ENCODE measurements around the gene CCDC102B. TPM values are rescaled to one million over a fixed set of nuclear protein-coding genes. Genes with fewer than 3 reads are reported as not detected.
"Not testable (repeated sequence)": the region's sequence is repeated elsewhere in the genome, so short reads cannot be mapped to it uniquely, and the experiment has no call there.

Gene CCDC102B
- total RNA-seq, 2 donors from 2014 or later: 10.6 to 24.6 TPM

- TF ChIP-seq CTCF (IDR thresholded peaks at IDR 0.05): no peak
Observed at GRCh38 chr18:68861365-68861764, 63.5 kb downstream of the CCDC102B start.

GRCh38 chr18:68865021-68865420, 67.1 kb downstream of the CCDC102B start:
- no peak for ATAC-seq (ENCODE audit: insufficient number of reproducible peaks, low FRiP score, low read depth)
- no peak for TF ChIP-seq CTCF (IDR thresholded peaks at IDR 0.05)

More at GRCh38 chr18:68861365-68861764, 63.5 kb downstream of the CCDC102B start:
- H3K36me3 ChIP-seq: no peaks in the 10 kb centered on the region
- no peaks in the 10 kb centered on the region for H3K27me3 ChIP-seq (replicated peaks; ENCODE audit: insufficient read depth)
- H3K4me1 ChIP-seq (ENCODE audit: control insufficient read depth in 1 of 2, low read depth in 2 of 2): no peaks in the 10 kb centered on the region
- no peaks in the 10 kb centered on the region for H3K9me3 ChIP-seq
- DNase-seq (ENCODE audit: low spot score) (no peak), ATAC-seq (ENCODE audit: insufficient number of reproducible peaks, low FRiP score, low read depth) (no peak)
- H3K27ac ChIP-seq: no peak overlapping the region
- no peak overlapping the region for H3K4me3 ChIP-seq

GRCh38 chr18:68865503-68865902, 67.6 kb downstream of the CCDC102B start:
- no peaks in the 10 kb centered on the region for H3K4me1 ChIP-seq (ENCODE audit: control insufficient read depth in 1 of 2, low read depth in 2 of 2)
- no peaks in the 10 kb centered on the region for H3K36me3 ChIP-seq
- DNase-seq (ENCODE audit: low spot score) (no peak), ATAC-seq (ENCODE audit: insufficient number of reproducible peaks, low FRiP score, low read depth) (no peak)
- no peak for TF ChIP-seq CTCF (IDR thresholded peaks at IDR 0.05)
- H3K4me3 ChIP-seq: no peak overlapping the region
- no peak overlapping the region for H3K27ac ChIP-seq
- H3K27me3 ChIP-seq (replicated peaks; ENCODE audit: insufficient read depth): no peaks in the 10 kb centered on the region
- no peaks in the 10 kb centered on the region for H3K9me3 ChIP-seq

More at GRCh38 chr18:68865021-68865420, 67.1 kb downstream of the CCDC102B start:
- Histone ChIP-seq H3K36me3 (no peaks in the 10 kb centered on the region), H3K4me3 (no peak overlapping the region), H3K9me3 (no peaks in the 10 kb centered on the region), H3K27me3 (replicated peaks; ENCODE audit: insufficient read depth) (no peaks in the 10 kb centered on the region), H3K27ac (no peak overlapping the region), H3K4me1 (ENCODE audit: control insufficient read depth in 1 of 2, low read depth in 2 of 2) (no peaks in the 10 kb centered on the region)
- DNase-seq (ENCODE audit: low spot score): no peak

GRCh38 chr18:68873003-68873402, 75.1 kb downstream of the CCDC102B start:
- H3K4me3 ChIP-seq: no peak overlapping the region
- H3K36me3 ChIP-seq: no peaks in the 10 kb centered on the region
- ATAC-seq (ENCODE audit: insufficient number of reproducible peaks, low FRiP score, low read depth) (no peak), DNase-seq (ENCODE audit: low spot score) (no peak)
- H3K27me3 ChIP-seq (replicated peaks; ENCODE audit: insufficient read depth): no peaks in the 10 kb centered on the region
- TF ChIP-seq CTCF (IDR thresholded peaks at IDR 0.05): no peak
- H3K4me1 ChIP-seq (ENCODE audit: control insufficient read depth in 1 of 2, low read depth in 2 of 2): no peaks in the 10 kb centered on the region
- H3K9me3 ChIP-seq: no peaks in the 10 kb centered on the region
- no peak overlapping the region for H3K27ac ChIP-seq

- no peak for DNase-seq (ENCODE audit: low spot score)
- H3K4me1 ChIP-seq (ENCODE audit: control insufficient read depth in 1 of 2, low read depth in 2 of 2): no peaks in the 10 kb centered on the region
- TF ChIP-seq CTCF (IDR thresholded peaks at IDR 0.05): no peak
- no peak overlapping the region for H3K27ac ChIP-seq
- no peak overlapping the region for H3K4me3 ChIP-seq
- no peak for ATAC-seq (ENCODE audit: insufficient number of reproducible peaks, low FRiP score, low read depth)
- no peaks in the 10 kb centered on the region for H3K27me3 ChIP-seq (replicated peaks; ENCODE audit: insufficient read depth)
- H3K36me3 ChIP-seq: no peaks in the 10 kb centered on the region
- no peaks in the 10 kb centered on the region for H3K9me3 ChIP-seq
Observed at GRCh38 chr18:68874361-68874760, 76.5 kb downstream of the CCDC102B start.

GRCh38 chr18:68879947-68880346, 82.1 kb downstream of the CCDC102B start:
- ATAC-seq (ENCODE audit: insufficient number of reproducible peaks, low FRiP score, low read depth); H3K9me3 ChIP-seq; H3K36me3 ChIP-seq; H3K27me3 ChIP-seq (replicated peaks; ENCODE audit: insufficient read depth); DNase-seq (ENCODE audit: low spot score); H3K4me3 ChIP-seq; H3K4me1 ChIP-seq (ENCODE audit: control insufficient read depth in 1 of 2, low read depth in 2 of 2); H3K27ac ChIP-seq: not testable (repeated sequence)

Data from thoracic aorta (tissue), 2 donors.